ENCODE results near the gene SLMAP. TPM values are rescaled to one million over a fixed set of nuclear protein-coding genes. Genes with fewer than 3 reads are reported as not detected.

Gene SLMAP
- total RNA-seq, 4 donors from 2014 or later = 81.1 to 113 (median 97.1) TPM

GRCh38 chr3:57755368-57755675, 787 bp upstream of the SLMAP start:
- in situ Hi-C loops (cut with MboI; ENCODE audit: low sequenced_read_pairs in 4 of 4) = loop anchor here (5.0 to 10.0 kb wide), 4 partner anchors 61 to 201 kb away; partner anchors contain the start of genes DENND6A (in 3 of the 4), ARF4 (in 1 of the 4) and PDE12 (in 1 of the 4)
- ATAC-seq = no peak

GRCh38 chr3:57756528-57757401, 656 bp downstream of the SLMAP start:
- ATAC-seq (peak; percentile 44 to 55), DNase-seq (peak; percentile 45 to 58)
- H3K36me3 ChIP-seq = no peaks in the 10 kb centered on the region
- H3K4me3 ChIP-seq = peak overlapping the region; percentile 86 to 98 (median 96)
- peaks cover 32 to 42% of the 10 kb centered on the region in 2 donors for H3K4me1 ChIP-seq
- H3K27me3 ChIP-seq = no peaks in the 10 kb centered on the region
- no peaks in the 10 kb centered on the region for H3K9me3 ChIP-seq
- TF ChIP-seq CTCF (IDR thresholded peaks at IDR 0.05 in 4 of 5, conservative IDR thresholded peaks at IDR 0.05 in 1 of 5) = no peak
- no peak for TF ChIP-seq POLR2A (IDR thresholded peaks at IDR 0.05)
- intact Hi-C loops (cut with DNase I; ENCODE audit: low total_unique reads) (loop anchor here (1.0 to 10.0 kb wide), 8 partner anchors 46 to 592 kb away; partner anchors contain the start of genes ARF4, DENND6A, IL17RD and PDE12), in situ Hi-C loops (cut with MboI; ENCODE audit: low sequenced_read_pairs in 4 of 4) (loop anchor here (5.0 to 10.0 kb wide), 4 partner anchors 62 to 202 kb away; partner anchors contain the start of genes DENND6A (in 3 of the 4), ARF4 (in 1 of the 4) and PDE12 (in 1 of the 4))
- peak overlapping the region; percentile 96 to 99 (median 98) for H3K27ac ChIP-seq

More at GRCh38 chr3:57755368-57755675, 787 bp upstream of the SLMAP start:
- H3K4me1 ChIP-seq = peaks cover 32 to 34% of the 10 kb centered on the region in 2 donors
- peak overlapping the region; percentile 86 to 98 (median 96) for H3K4me3 ChIP-seq
- H3K36me3 ChIP-seq = no peaks in the 10 kb centered on the region
- DNase-seq = no peak
- H3K9me3 ChIP-seq = no peaks in the 10 kb centered on the region
- H3K27me3 ChIP-seq = no peaks in the 10 kb centered on the region
- TF ChIP-seq CTCF (IDR thresholded peaks at IDR 0.05 in 4 of 5, conservative IDR thresholded peaks at IDR 0.05 in 1 of 5) = no peak
- no peak for TF ChIP-seq POLR2A (IDR thresholded peaks at IDR 0.05)
- peak overlapping the region; percentile 96 to 99 (median 98) for H3K27ac ChIP-seq
- intact Hi-C loops (cut with DNase I; ENCODE audit: low total_unique reads) = loop anchor here (5.0 to 10.0 kb wide), 3 partner anchors 147 to 591 kb away; partner anchors contain the start of genes IL17RD and PDE12

GRCh38 chr3:57757642-57758297, 1.7 kb downstream of the SLMAP start:
- ATAC-seq (no peak), DNase-seq (peak in 1 of 2 donors; percentile 29)
- Histone ChIP-seq H3K27ac (peak overlapping the region; percentile 96 to 99 (median 98)), H3K4me3 (peak overlapping the region; percentile 86 to 98 (median 96)), H3K9me3 (no peaks in the 10 kb centered on the region), H3K4me1 (peaks cover 38 to 43% of the 10 kb centered on the region in 2 donors), H3K27me3 (no peaks in the 10 kb centered on the region), H3K36me3 (no peaks in the 10 kb centered on the region)
- in situ Hi-C loops (cut with MboI; ENCODE audit: low sequenced_read_pairs in 4 of 4) = loop anchor here (5.0 to 10.0 kb wide), 4 partner anchors 63 to 203 kb away; partner anchors contain the start of genes DENND6A (in 3 of the 4), ARF4 (in 1 of the 4) and PDE12 (in 1 of the 4)
- intact Hi-C loops (cut with DNase I; ENCODE audit: low total_unique reads) = loop anchor here (2.0 to 10.0 kb wide), 5 partner anchors 45 to 593 kb away; partner anchors contain the start of genes IL17RD and PDE12
- no peak for TF ChIP-seq CTCF (IDR thresholded peaks at IDR 0.05 in 4 of 5, conservative IDR thresholded peaks at IDR 0.05 in 1 of 5)
- TF ChIP-seq POLR2A (IDR thresholded peaks at IDR 0.05) = no peak

GRCh38 chr3:57758686-57759085, 2.6 kb downstream of the SLMAP start:
- in situ Hi-C loops (cut with MboI; ENCODE audit: low sequenced_read_pairs in 4 of 4) (loop anchor here (5.0 to 10.0 kb wide), 4 partner anchors 64 to 204 kb away; partner anchors contain the start of genes DENND6A (in 3 of the 4), ARF4 (in 1 of the 4) and PDE12 (in 1 of the 4)), intact Hi-C loops (cut with DNase I; ENCODE audit: low total_unique reads) (loop anchor here (5.0 to 10.0 kb wide), 3 partner anchors 144 to 594 kb away; partner anchors contain the start of genes IL17RD and PDE12)
- TF ChIP-seq POLR2A (IDR thresholded peaks at IDR 0.05) = no peak
- no peak for TF ChIP-seq CTCF (IDR thresholded peaks at IDR 0.05 in 4 of 5, conservative IDR thresholded peaks at IDR 0.05 in 1 of 5)
- ATAC-seq = no peak
- H3K4me3 ChIP-seq = peak overlapping the region; percentile 86 to 98 (median 96)
- no peak for DNase-seq
- peak overlapping the region in 3 of 4 donors; percentile 1 to 99 (median 96) for H3K27ac ChIP-seq
- peaks cover 47 to 52% of the 10 kb centered on the region in 2 donors for H3K4me1 ChIP-seq
- H3K36me3 ChIP-seq = no peaks in the 10 kb centered on the region
- H3K9me3 ChIP-seq = no peaks in the 10 kb centered on the region
- H3K27me3 ChIP-seq = no peaks in the 10 kb centered on the region
